Chondrocyte (in vitro differentiated cells): ENCODE data around the gene INPP4A. TPM values are rescaled to one million over a fixed set of nuclear protein-coding genes. Genes with fewer than 3 reads are reported as not detected.

ENCODE experiments used
- DNase-seq: peaks from one replicate; pipeline ENCODE4 v3.0.0; 2021; ENCODE audit warnings: mixed read lengths, low spot score
- H3K27ac Mint-ChIP-seq: one replicate; pipeline ENCODE4 v1.8.0; 2021; ENCODE audit warnings: mild to moderate bottlenecking, moderate library complexity, mixed read lengths; ENCODE audit not compliant: unreplicated experiment
- H3K27me3 Mint-ChIP-seq: 2 replicates; pipeline ENCODE4 v1.8.0; 2021; ENCODE audit warnings: low read depth, mixed read lengths
- H3K36me3 Mint-ChIP-seq: 2 replicates; pipeline ENCODE4 v1.8.0; 2021; ENCODE audit warnings: low read depth, mixed read lengths
- H3K4me1 Mint-ChIP-seq: 2 replicates; pipeline ENCODE4 v1.8.0; 2021; ENCODE audit warnings: low read depth, mild to moderate bottlenecking, mixed read lengths
- H3K4me3 Mint-ChIP-seq: one replicate; pipeline ENCODE4 v1.8.0; 2021; ENCODE audit warnings: mild to moderate bottlenecking, moderate library complexity, mixed read lengths; ENCODE audit not compliant: unreplicated experiment
- H3K9me3 Mint-ChIP-seq: 2 replicates; pipeline ENCODE4 v1.8.0; 2021; ENCODE audit warnings: low read depth, mixed read lengths
- total RNA-seq: library from RNA; stranded (reverse); gene quantifications from 3 replicates; pipeline ENCODE4 v1.2.1, GENCODE V29; 2021
- TF ChIP-seq, protein P1 (sequence below): fragments of 200-600 bp; sonication (generic); IDR thresholded peaks from 2 replicates; pipeline ENCODE4 v1.5.0; 2021; ENCODE audit warnings: antibody characterized with exemption, mild to moderate bottlenecking, moderate library complexity

Gene INPP4A
- total RNA-seq, 1 donor from 2014 or later = 26.1 TPM

DNA sequence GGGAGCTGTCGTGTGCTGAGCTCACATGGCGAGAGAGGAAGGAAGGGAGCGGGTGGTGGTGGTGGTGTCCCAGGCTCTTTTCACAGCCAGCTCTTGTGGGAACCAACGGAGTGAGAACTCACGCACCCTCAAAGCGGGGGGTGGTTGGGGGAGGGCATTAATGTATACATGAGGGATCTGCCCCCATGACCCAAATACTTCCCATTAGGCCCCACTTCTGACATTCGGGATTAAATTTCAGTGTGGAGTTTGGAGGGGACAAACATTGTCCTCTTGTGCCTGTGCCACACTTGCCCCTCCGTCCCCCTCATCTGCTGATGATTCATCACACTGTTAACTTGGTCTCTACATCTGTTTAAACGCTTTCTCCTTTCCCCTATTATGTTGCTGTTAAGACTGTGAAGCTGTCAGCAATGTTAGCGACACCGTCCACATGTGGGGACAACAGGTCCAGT, 22.5 kb downstream of the INPP4A start:
- H3K36me3 Mint-ChIP-seq = no peaks in the 10 kb centered on the region
- no peaks in the 10 kb centered on the region for H3K27me3 Mint-ChIP-seq
- DNase-seq = no peak
- peaks cover 41% of the 10 kb centered on the region for H3K4me1 Mint-ChIP-seq
- H3K9me3 Mint-ChIP-seq = no peaks in the 10 kb centered on the region
- H3K4me3 Mint-ChIP-seq = no peak overlapping the region
- TF ChIP-seq, protein P1, sequence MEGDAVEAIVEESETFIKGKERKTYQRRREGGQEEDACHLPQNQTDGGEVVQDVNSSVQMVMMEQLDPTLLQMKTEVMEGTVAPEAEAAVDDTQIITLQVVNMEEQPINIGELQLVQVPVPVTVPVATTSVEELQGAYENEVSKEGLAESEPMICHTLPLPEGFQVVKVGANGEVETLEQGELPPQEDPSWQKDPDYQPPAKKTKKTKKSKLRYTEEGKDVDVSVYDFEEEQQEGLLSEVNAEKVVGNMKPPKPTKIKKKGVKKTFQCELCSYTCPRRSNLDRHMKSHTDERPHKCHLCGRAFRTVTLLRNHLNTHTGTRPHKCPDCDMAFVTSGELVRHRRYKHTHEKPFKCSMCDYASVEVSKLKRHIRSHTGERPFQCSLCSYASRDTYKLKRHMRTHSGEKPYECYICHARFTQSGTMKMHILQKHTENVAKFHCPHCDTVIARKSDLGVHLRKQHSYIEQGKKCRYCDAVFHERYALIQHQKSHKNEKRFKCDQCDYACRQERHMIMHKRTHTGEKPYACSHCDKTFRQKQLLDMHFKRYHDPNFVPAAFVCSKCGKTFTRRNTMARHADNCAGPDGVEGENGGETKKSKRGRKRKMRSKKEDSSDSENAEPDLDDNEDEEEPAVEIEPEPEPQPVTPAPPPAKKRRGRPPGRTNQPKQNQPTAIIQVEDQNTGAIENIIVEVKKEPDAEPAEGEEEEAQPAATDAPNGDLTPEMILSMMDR = no peak
- no peak overlapping the region for H3K27ac Mint-ChIP-seq

DNA sequence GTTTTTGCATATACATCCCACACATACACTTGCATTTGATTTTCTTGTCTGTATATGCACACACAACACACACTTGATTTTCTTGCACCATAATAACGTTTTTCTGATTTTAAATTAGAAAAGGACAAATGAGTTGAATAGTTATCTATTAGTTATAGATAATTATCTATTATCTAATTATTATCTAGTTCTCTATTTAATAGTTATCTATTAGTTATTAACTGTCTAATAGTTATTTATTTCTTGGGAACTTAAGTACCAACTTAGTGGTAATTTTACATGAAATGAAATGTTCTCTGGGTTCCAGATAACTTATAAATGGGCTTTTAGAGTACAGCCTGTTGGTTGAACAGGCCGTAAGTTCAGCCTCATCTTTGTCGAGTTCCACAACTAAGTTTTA, 23.0 kb downstream of the INPP4A start:
- Mint-ChIP-seq H3K4me1 (peaks cover 41% of the 10 kb centered on the region), H3K27me3 (no peaks in the 10 kb centered on the region)

GRCh38 chr2:98468621-98469236, 24.1 kb downstream of the INPP4A start:
- DNase-seq = no peak
- no peak overlapping the region for H3K27ac Mint-ChIP-seq
- no peaks in the 10 kb centered on the region for H3K27me3 Mint-ChIP-seq
- TF ChIP-seq, protein P1 = no peak
- H3K4me1 Mint-ChIP-seq = peaks cover 41% of the 10 kb centered on the region
- no peaks in the 10 kb centered on the region for H3K36me3 Mint-ChIP-seq
- H3K9me3 Mint-ChIP-seq = no peaks in the 10 kb centered on the region
- no peak overlapping the region for H3K4me3 Mint-ChIP-seq

More for the DNA sequence above, 23.0 kb downstream of the INPP4A start:
- TF ChIP-seq, protein P1 = no peak
- Mint-ChIP-seq H3K27ac (no peak overlapping the region), H3K4me3 (no peak overlapping the region), H3K36me3 (no peaks in the 10 kb centered on the region), H3K9me3 (no peaks in the 10 kb centered on the region)
- no peak for DNase-seq

DNA sequence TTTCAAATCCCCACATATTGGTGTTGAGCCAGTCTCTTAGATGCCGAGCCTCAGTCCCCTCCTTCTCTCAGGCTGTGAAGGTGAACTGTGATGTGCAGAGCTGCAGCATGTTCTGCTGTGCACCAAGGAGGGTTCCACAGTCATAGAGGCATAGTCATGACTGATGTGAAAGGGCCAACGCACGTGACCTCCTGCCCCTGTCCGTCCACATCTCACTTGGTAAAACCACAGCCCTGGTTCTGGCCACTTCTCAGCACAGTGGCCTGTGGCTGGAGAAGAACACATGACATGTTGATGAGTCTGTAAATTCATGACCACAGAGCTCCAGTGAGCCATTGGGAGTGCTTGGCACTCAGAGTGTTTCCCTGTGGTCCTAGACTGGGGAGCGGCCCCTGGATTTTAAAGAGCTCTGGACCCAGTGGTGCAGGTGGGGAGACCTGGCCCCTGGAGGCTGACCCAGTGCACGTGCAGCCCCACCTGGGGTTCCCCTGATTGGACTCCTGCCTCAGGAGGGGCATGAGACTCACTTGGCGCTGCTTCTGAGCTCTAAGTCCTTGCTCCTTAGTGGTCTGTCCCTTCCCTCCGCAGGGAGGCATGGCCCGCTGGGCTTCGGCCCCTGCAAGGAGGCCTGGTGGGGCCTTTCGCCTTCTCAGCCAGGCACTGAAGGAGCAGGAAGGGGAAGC, 25.3 kb downstream of the INPP4A start:
- no peak overlapping the region for H3K27ac Mint-ChIP-seq
- no peaks in the 10 kb centered on the region for H3K36me3 Mint-ChIP-seq
- no peak for DNase-seq
- peaks cover 31% of the 10 kb centered on the region for H3K4me1 Mint-ChIP-seq
- TF ChIP-seq, protein P1 = no peak
- H3K27me3 Mint-ChIP-seq = no peaks in the 10 kb centered on the region
- no peaks in the 10 kb centered on the region for H3K9me3 Mint-ChIP-seq
- no peak overlapping the region for H3K4me3 Mint-ChIP-seq

GRCh38 chr2:98470851-98471255, 26.2 kb downstream of the INPP4A start:
- H3K4me1 Mint-ChIP-seq = peaks cover 26% of the 10 kb centered on the region
- H3K36me3 Mint-ChIP-seq = no peaks in the 10 kb centered on the region
- H3K4me3 Mint-ChIP-seq = no peak overlapping the region
- H3K27me3 Mint-ChIP-seq = no peaks in the 10 kb centered on the region
- no peaks in the 10 kb centered on the region for H3K9me3 Mint-ChIP-seq
- DNase-seq = no peak
- no peak overlapping the region for H3K27ac Mint-ChIP-seq
- TF ChIP-seq, protein P1 = no peak
